ENCODE measurements around the gene TSPEAR. TPM values are rescaled to one million over a fixed set of nuclear protein-coding genes. Genes with fewer than 3 reads are reported as not detected.

The TSPEAR gene
- total RNA-seq, 4 donors from 2014 or later: not detected

- Histone ChIP-seq H3K27me3 (peaks cover 0 to 8% (median 5%) of the 10 kb centered on the region in 3 donors), H3K4me3 (no peak overlapping the region), H3K36me3 (no peaks in the 10 kb centered on the region), H3K4me1 (no peaks in the 10 kb centered on the region), H3K9me3 (no peaks in the 10 kb centered on the region), H3K27ac (no peak overlapping the region)
- TF ChIP-seq CTCF (IDR thresholded peaks at IDR 0.05 in 4 of 5, conservative IDR thresholded peaks at IDR 0.05 in 1 of 5) (no peak), POLR2A (IDR thresholded peaks at IDR 0.05) (no peak)
- in situ Hi-C loops (cut with MboI; ENCODE audit: low sequenced_read_pairs in 4 of 4): no loop called here
- DNase-seq: no peak
- no peak for ATAC-seq
- intact Hi-C loops (cut with DNase I; ENCODE audit: low total_unique reads): no loop called here
Measured at GRCh38 chr21:44484498-44485253, 226.7 kb downstream of the TSPEAR start.

- DNase-seq: no peak
- ATAC-seq: no peak
- Histone ChIP-seq H3K27me3 (peaks cover 0 to 8% (median 5%) of the 10 kb centered on the region in 3 donors), H3K4me1 (no peaks in the 10 kb centered on the region), H3K27ac (no peak overlapping the region), H3K9me3 (no peaks in the 10 kb centered on the region), H3K36me3 (no peaks in the 10 kb centered on the region), H3K4me3 (no peak overlapping the region)
- TF ChIP-seq CTCF (IDR thresholded peaks at IDR 0.05 in 4 of 5, conservative IDR thresholded peaks at IDR 0.05 in 1 of 5): no peak
- no peak for TF ChIP-seq POLR2A (IDR thresholded peaks at IDR 0.05)
- intact Hi-C loops (cut with DNase I; ENCODE audit: low total_unique reads): no loop called here
- in situ Hi-C loops (cut with MboI; ENCODE audit: low sequenced_read_pairs in 4 of 4): no loop called here
Measured at GRCh38 chr21:44483288-44484237, 227.8 kb downstream of the TSPEAR start.

GRCh38 chr21:44482581-44483287 lies 228.6 kb downstream of the TSPEAR start:
- H3K27me3 ChIP-seq: peaks cover 0 to 8% (median 5%) of the 10 kb centered on the region in 3 donors
- in situ Hi-C loops (cut with MboI; ENCODE audit: low sequenced_read_pairs in 4 of 4): no loop called here
- H3K4me1 ChIP-seq: no peaks in the 10 kb centered on the region
- H3K4me3 ChIP-seq: no peak overlapping the region
- H3K9me3 ChIP-seq: no peaks in the 10 kb centered on the region
- DNase-seq (no peak), ATAC-seq (no peak)
- no peak overlapping the region for H3K27ac ChIP-seq
- TF ChIP-seq CTCF (IDR thresholded peaks at IDR 0.05 in 4 of 5, conservative IDR thresholded peaks at IDR 0.05 in 1 of 5): no peak
- intact Hi-C loops (cut with DNase I; ENCODE audit: low total_unique reads): no loop called here
- no peaks in the 10 kb centered on the region for H3K36me3 ChIP-seq

GRCh38 chr21:44480200-44481053 lies 230.9 kb downstream of the TSPEAR start:
- intact Hi-C loops (cut with DNase I; ENCODE audit: low total_unique reads): no loop called here
- no peaks in the 10 kb centered on the region for H3K4me1 ChIP-seq
- no peaks in the 10 kb centered on the region for H3K9me3 ChIP-seq
- no peak for DNase-seq
- in situ Hi-C loops (cut with MboI; ENCODE audit: low sequenced_read_pairs in 4 of 4): no loop called here
- TF ChIP-seq CTCF (IDR thresholded peaks at IDR 0.05 in 4 of 5, conservative IDR thresholded peaks at IDR 0.05 in 1 of 5): no peak
- no peak for TF ChIP-seq POLR2A (IDR thresholded peaks at IDR 0.05)
- no peaks in the 10 kb centered on the region for H3K36me3 ChIP-seq
- no peak overlapping the region for H3K4me3 ChIP-seq
- no peak for ATAC-seq
- H3K27me3 ChIP-seq: peaks cover 0 to 8% (median 4%) of the 10 kb centered on the region in 3 donors
- H3K27ac ChIP-seq: no peak overlapping the region

Measured in gastrocnemius medialis (tissue), 4 donors.